A673 (cell line): ENCODE results near the gene ESPNL.

Experiments used
- EZH2 ChIP-seq: fragments of 200-600 bp; sonication (generic); IDR thresholded peaks from 2 replicates; pipeline ENCODE4 v1.6.1; 2017; ENCODE audit warnings: borderline replicate concordance, low read depth, mild to moderate bottlenecking, mixed read lengths, antibody characterized with exemption, low read length; ENCODE audit not compliant: poor library complexity, severe bottlenecking
- TF ChIP-seq, protein P1 (sequence below): fragments of 300-800, 200-600 bp; sonication (generic); conservative IDR thresholded peaks from 2 replicates; pipeline ENCODE4 v1.5.1; 2017; ENCODE audit warnings: low read depth, mild to moderate bottlenecking, antibody characterized with exemption, low read length, moderate library complexity, mixed read lengths

DNA sequence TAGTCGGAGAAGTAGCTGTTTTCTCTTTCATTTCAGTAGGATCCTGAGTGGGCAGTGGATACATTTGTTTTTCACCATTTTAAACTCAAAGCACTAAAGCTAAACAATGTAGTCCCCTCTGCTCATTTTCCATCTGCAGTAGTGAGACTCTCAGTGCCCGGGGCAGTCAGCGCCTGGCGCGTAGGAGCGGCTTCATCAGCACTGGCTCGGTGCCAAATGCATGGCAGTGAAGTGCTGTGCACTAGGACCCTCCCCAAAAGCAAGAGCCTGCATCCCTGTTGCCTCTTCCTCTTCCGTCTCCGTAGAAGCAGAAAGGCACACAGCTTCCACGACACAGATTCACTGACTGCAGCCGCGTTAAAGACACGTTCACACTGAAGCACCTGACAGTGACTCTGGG lies 19.0 kb upstream of the ESPNL start:
- TF ChIP-seq, protein P1, sequence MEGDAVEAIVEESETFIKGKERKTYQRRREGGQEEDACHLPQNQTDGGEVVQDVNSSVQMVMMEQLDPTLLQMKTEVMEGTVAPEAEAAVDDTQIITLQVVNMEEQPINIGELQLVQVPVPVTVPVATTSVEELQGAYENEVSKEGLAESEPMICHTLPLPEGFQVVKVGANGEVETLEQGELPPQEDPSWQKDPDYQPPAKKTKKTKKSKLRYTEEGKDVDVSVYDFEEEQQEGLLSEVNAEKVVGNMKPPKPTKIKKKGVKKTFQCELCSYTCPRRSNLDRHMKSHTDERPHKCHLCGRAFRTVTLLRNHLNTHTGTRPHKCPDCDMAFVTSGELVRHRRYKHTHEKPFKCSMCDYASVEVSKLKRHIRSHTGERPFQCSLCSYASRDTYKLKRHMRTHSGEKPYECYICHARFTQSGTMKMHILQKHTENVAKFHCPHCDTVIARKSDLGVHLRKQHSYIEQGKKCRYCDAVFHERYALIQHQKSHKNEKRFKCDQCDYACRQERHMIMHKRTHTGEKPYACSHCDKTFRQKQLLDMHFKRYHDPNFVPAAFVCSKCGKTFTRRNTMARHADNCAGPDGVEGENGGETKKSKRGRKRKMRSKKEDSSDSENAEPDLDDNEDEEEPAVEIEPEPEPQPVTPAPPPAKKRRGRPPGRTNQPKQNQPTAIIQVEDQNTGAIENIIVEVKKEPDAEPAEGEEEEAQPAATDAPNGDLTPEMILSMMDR: no peak
- TF ChIP-seq EZH2: no peak
